Thyroid gland (tissue), 4 donors: ENCODE results near the gene TMEM167B.

Experiments used
- POLR2A ChIP-seq, 2 donors: fragments of 450-650 bp; IDR thresholded peaks; one replicate each; pipeline ENCODE4 v1.6.1; 2017; ENCODE audit warnings: antibody characterized with exemption in 2 of 2, mild to moderate bottlenecking in 2 of 2, moderate library complexity in 1 of 2
- TF ChIP-seq, protein P1 (sequence below), 6 experiments: fragments of 200-600 bp in 3 of 6; fragments of 450-650 bp in 3 of 6; sonication (generic) in 3 of 6; IDR thresholded peaks; one replicate each; pipeline ENCODE4 v1.5.1; 2016 to 2019; ENCODE audit warnings: antibody characterized with exemption in 6 of 6, mild to moderate bottlenecking in 2 of 6, inconsistent platforms in 1 of 6, moderate library complexity in 1 of 6

GRCh38 chr1:109041621-109042468, 48.7 kb upstream of the TMEM167B start, which contains the start of gene WDR47:
- TF ChIP-seq, protein P1, sequence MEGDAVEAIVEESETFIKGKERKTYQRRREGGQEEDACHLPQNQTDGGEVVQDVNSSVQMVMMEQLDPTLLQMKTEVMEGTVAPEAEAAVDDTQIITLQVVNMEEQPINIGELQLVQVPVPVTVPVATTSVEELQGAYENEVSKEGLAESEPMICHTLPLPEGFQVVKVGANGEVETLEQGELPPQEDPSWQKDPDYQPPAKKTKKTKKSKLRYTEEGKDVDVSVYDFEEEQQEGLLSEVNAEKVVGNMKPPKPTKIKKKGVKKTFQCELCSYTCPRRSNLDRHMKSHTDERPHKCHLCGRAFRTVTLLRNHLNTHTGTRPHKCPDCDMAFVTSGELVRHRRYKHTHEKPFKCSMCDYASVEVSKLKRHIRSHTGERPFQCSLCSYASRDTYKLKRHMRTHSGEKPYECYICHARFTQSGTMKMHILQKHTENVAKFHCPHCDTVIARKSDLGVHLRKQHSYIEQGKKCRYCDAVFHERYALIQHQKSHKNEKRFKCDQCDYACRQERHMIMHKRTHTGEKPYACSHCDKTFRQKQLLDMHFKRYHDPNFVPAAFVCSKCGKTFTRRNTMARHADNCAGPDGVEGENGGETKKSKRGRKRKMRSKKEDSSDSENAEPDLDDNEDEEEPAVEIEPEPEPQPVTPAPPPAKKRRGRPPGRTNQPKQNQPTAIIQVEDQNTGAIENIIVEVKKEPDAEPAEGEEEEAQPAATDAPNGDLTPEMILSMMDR (IDR thresholded peaks at IDR 0.05) = peak in 1 of 6 experiments; percentile 9
- TF ChIP-seq POLR2A (IDR thresholded peaks at IDR 0.05) = peak; percentile 70 to 98
